Fibroblast of lung (primary cell): Measurements from ENCODE around the gene JMJD1C. TPM values are rescaled to one million over a fixed set of nuclear protein-coding genes. Genes with fewer than 3 reads are reported as not detected.
"Not testable (repeated sequence)": the region's sequence is repeated elsewhere in the genome, so short reads cannot be mapped to it uniquely, and the experiment has no call there.

Experiments
- DNase-seq, 2 donors: peaks; one replicate each; pipeline versions ENCODE4 v3.0.0 to v3.0.0-alpha.2; 2010; ENCODE audit warnings: low read depth in 2 of 2
- H2AFZ ChIP-seq: 2 replicates; pipeline ENCODE4 v1.5.1; 2012; ENCODE audit warnings: low read length, control low read depth, inconsistent platforms
- H3K27ac ChIP-seq: 2 replicates; pipeline ENCODE4 v1.5.1; 2011; ENCODE audit warnings: low read length, control low read depth; ENCODE audit not compliant: insufficient read depth
- H3K27me3 ChIP-seq: 2 replicates; pipeline ENCODE4 v1.5.1; 2011; ENCODE audit warnings: mild to moderate bottlenecking, low read length; ENCODE audit not compliant: control insufficient read depth, insufficient read depth
- H3K36me3 ChIP-seq: 2 replicates; pipeline ENCODE4 v1.5.1; 2011; ENCODE audit warnings: low read length; ENCODE audit not compliant: control insufficient read depth, insufficient read depth
- H3K4me1 ChIP-seq: 2 replicates; pipeline ENCODE4 v1.5.1; 2011; ENCODE audit warnings: low read length; ENCODE audit not compliant: control insufficient read depth, insufficient read depth; ENCODE audit errors: extremely low read depth
- H3K4me2 ChIP-seq: 2 replicates; pipeline ENCODE4 v1.5.1; 2011; ENCODE audit warnings: low read length, control low read depth; ENCODE audit not compliant: insufficient read depth; ENCODE audit errors: extremely low read depth
- H3K4me3 ChIP-seq, 4 experiments: fragments of 200-600 bp in 1 of 4; sonication (generic) in 1 of 4; replicated peaks in 1 of 4; 2 replicates each; pipeline ENCODE4 v1.5.1; 2011 to 2016; ENCODE audit warnings: low read length in 4 of 4, low read depth in 3 of 4, mild to moderate bottlenecking in 3 of 4, control low read depth in 2 of 4, inconsistent platforms in 1 of 4, mixed read lengths in 1 of 4; ENCODE audit not compliant: insufficient read depth in 1 of 4; ENCODE audit errors: control extremely low read depth in 1 of 4
- H3K79me2 ChIP-seq: 2 replicates; pipeline ENCODE4 v1.5.1; 2012; ENCODE audit warnings: mild to moderate bottlenecking, low read length, inconsistent platforms; ENCODE audit not compliant: control insufficient read depth, insufficient read depth
- H3K9ac ChIP-seq: 2 replicates; pipeline ENCODE4 v1.5.1; 2011; ENCODE audit warnings: mild to moderate bottlenecking, low read length, control low read depth; ENCODE audit not compliant: insufficient read depth
- H3K9me3 ChIP-seq: 2 replicates; pipeline ENCODE4 v1.5.1; 2012; ENCODE audit warnings: low read depth, low read length; ENCODE audit not compliant: control insufficient read depth, insufficient read depth
- H4K20me1 ChIP-seq: 2 replicates; pipeline ENCODE4 v1.5.1; 2011; ENCODE audit warnings: low read length; ENCODE audit not compliant: control insufficient read depth, insufficient read depth; ENCODE audit errors: extremely low read depth
- CTCF ChIP-seq, 2 donors: IDR thresholded peaks in 1 of 2; conservative IDR thresholded peaks in 1 of 2; 1 replicate in 1 of 2; 2 replicates in 1 of 2; pipeline ENCODE4 v1.5.1; 2011 to 2012; ENCODE audit warnings: low read length in 2 of 2, control low read depth in 1 of 2, inconsistent platforms in 1 of 2, low read depth in 1 of 2, mild to moderate bottlenecking in 1 of 2
- EZH2 ChIP-seq: IDR thresholded peaks from 2 replicates; pipeline ENCODE4 v1.5.1; 2012; ENCODE audit warnings: low read length, control low read depth, mild to moderate bottlenecking; ENCODE audit errors: missing control alignments
- polyA plus RNA-seq, 2 donors: library from polyadenylated mRNA; depleted of rRNA in 1 of 2; stranded (reverse) in 1 of 2; unstranded in 1 of 2; fragments of >200 nt; gene quantifications; 2 replicates each; pipeline ENCODE4 v1.2.1, GENCODE V29; 2011 to 2012; ENCODE audit warnings: missing spikeins in 1 of 2
- total RNA-seq: library from RNA; depleted of rRNA; stranded (reverse); fragments of >200 nt; gene quantifications from 2 replicates; pipeline ENCODE4 v1.2.1, GENCODE V29; 2014

JMJD1C gene
- total and polyA plus RNA-seq, 2 donors (not counting 1 experiment from before 2014, with no cell fraction given): 39.9 to 67.0 TPM

- no peak for TF ChIP-seq EZH2
- TF ChIP-seq CTCF (conservative IDR thresholded peaks at IDR 0.05 in 1 of 2, IDR thresholded peaks at IDR 0.05 in 1 of 2; ENCODE audit: low read depth in 1 of 2, low read length in 2 of 2): no peak
- H3K79me2 ChIP-seq: peaks cover 9% of the 10 kb centered on the region
Measured at GRCh38 chr10:63297941-63298340, 167.8 kb downstream of the JMJD1C start.

GRCh38 chr10:63294781-63295180 is 171.0 kb downstream of the JMJD1C start:
- no peaks in the 10 kb centered on the region for H3K9me3 ChIP-seq
- H3K4me3 ChIP-seq: no peak overlapping the region
- H3K79me2 ChIP-seq: peaks cover 7% of the 10 kb centered on the region
- no peaks in the 10 kb centered on the region for H3K36me3 ChIP-seq
- no peak overlapping the region for H3K27ac ChIP-seq
- H3K27me3 ChIP-seq: no peaks in the 10 kb centered on the region
- DNase-seq: no peak
- no peaks in the 10 kb centered on the region for H4K20me1 ChIP-seq
- no peak overlapping the region for H3K4me2 ChIP-seq
- no peak overlapping the region for H3K9ac ChIP-seq
- H3K4me1 ChIP-seq: no peaks in the 10 kb centered on the region
- TF ChIP-seq EZH2 (no peak), CTCF (conservative IDR thresholded peaks at IDR 0.05 in 1 of 2, IDR thresholded peaks at IDR 0.05 in 1 of 2; ENCODE audit: low read depth in 1 of 2, low read length in 2 of 2) (no peak)
- H2AFZ ChIP-seq: no peak overlapping the region

More at GRCh38 chr10:63297941-63298340, 167.8 kb downstream of the JMJD1C start:
- H3K9ac ChIP-seq: no peak overlapping the region
- H3K27me3 ChIP-seq: no peaks in the 10 kb centered on the region
- H3K4me3 ChIP-seq: no peak overlapping the region
- H3K4me2 ChIP-seq: no peak overlapping the region
- no peaks in the 10 kb centered on the region for H4K20me1 ChIP-seq
- H3K9me3 ChIP-seq: no peaks in the 10 kb centered on the region
- no peaks in the 10 kb centered on the region for H3K4me1 ChIP-seq
- no peaks in the 10 kb centered on the region for H3K36me3 ChIP-seq
- no peak overlapping the region for H2AFZ ChIP-seq
- DNase-seq: no peak
- H3K27ac ChIP-seq: no peak overlapping the region

- not testable (repeated sequence) for H3K79me2 ChIP-seq, DNase-seq, H3K27me3 ChIP-seq
Measured at GRCh38 chr10:63292847-63293246, 172.9 kb downstream of the JMJD1C start.

More at GRCh38 chr10:63292847-63293246, 172.9 kb downstream of the JMJD1C start:
- not testable (repeated sequence) for H3K36me3 ChIP-seq, H4K20me1 ChIP-seq, H3K27ac ChIP-seq, H3K9ac ChIP-seq, H3K4me2 ChIP-seq, H2AFZ ChIP-seq, H3K4me1 ChIP-seq, H3K4me3 ChIP-seq, H3K9me3 ChIP-seq
